GM10248 (cell line): ENCODE data around the gene NTRK1.

Experiments
- CTCF ChIA-PET: fragments of 300-600 bp; sonication (Branson Sonifier 250); formaldehyde crosslinking; extraction: SDS; loops from one replicate; lab custom pipeline; 2021; ENCODE audit warnings: antibody characterized with exemption; lab: Yijun Ruan, JAX
- POLR2A ChIA-PET: fragments of 350-650 bp; sonication (Branson Sonifier 250); formaldehyde crosslinking; extraction: SDS; loops from one replicate; lab custom pipeline; 2020; ENCODE audit warnings: antibody characterized with exemption; lab: Yijun Ruan, JAX
- DNase-seq: peaks from one replicate; pipeline ENCODE4 v3.0.0; 2012; ENCODE audit errors: extremely low spot score
- TF ChIP-seq, protein P1 (sequence below): IDR thresholded peaks from 2 replicates; pipeline ENCODE4 v1.5.1; 2012; ENCODE audit warnings: mild to moderate bottlenecking, low read depth; ENCODE audit errors: extremely low read depth, missing control alignments, control extremely low read depth

Gene NTRK1

DNA sequence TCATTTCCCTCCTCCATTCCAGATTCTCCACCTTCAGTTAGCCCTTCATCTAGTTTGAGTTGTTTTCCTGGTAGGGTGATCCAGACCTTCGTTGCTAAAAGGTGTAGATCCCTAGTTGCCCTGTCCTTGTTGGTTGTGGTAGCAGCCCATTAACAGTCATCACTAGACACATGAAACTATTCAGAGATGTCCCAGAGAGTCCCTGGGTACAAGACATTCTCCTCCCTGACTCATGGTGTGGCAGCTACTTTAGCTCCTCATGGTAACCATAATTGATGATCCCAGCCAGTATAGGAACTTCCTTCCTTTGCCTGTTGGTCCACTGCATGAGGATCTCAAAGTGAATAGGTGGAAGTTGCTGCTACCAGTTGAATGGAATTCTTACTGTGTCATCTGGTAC is 38.0 kb upstream of the NTRK1 start:
- TF ChIP-seq, protein P1, sequence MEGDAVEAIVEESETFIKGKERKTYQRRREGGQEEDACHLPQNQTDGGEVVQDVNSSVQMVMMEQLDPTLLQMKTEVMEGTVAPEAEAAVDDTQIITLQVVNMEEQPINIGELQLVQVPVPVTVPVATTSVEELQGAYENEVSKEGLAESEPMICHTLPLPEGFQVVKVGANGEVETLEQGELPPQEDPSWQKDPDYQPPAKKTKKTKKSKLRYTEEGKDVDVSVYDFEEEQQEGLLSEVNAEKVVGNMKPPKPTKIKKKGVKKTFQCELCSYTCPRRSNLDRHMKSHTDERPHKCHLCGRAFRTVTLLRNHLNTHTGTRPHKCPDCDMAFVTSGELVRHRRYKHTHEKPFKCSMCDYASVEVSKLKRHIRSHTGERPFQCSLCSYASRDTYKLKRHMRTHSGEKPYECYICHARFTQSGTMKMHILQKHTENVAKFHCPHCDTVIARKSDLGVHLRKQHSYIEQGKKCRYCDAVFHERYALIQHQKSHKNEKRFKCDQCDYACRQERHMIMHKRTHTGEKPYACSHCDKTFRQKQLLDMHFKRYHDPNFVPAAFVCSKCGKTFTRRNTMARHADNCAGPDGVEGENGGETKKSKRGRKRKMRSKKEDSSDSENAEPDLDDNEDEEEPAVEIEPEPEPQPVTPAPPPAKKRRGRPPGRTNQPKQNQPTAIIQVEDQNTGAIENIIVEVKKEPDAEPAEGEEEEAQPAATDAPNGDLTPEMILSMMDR, result no peak
- ChIA-PET CTCF (interaction anchor here (1.1 to 2.9 kb wide), 6 partner anchors 10 to 97 kb away, joined by 3 to 24 read pairs (median 6); partner anchors contain the start of gene INSRR), POLR2A (interaction anchor here (0.5 kb wide), 1 partner anchor 105 kb away, joined by 3 read pairs; no protein-coding TSS in a partner anchor)
- DNase-seq, result no peak

DNA sequence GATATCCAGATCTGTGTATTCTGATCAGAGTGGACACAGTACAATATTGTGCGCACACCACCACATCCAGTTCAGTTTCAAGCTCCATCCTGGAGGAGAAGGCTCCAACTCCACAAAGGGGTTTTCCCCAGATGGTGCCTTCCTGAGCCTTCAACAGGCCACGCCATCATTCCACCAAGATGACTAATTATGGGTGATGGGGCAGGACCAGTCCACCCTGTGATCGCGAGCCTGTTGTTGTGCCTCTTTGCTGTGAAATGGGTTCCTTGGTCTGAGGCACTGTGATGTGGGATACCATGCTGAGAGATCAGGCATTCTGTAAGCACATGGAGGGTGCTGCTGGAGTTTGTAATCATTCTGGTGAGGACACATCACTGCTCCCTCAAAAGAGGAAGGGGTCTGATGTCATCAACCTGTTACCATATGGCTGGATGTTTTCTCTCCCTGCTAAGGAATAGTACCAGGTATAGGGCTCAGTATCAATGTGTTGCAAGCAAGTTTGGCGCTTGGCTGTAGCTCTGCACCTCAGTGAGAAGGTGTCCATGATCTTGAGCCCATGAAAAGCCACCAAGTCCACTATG is 37.4 kb upstream of the NTRK1 start:
- ChIA-PET POLR2A (no interaction called here), CTCF (interaction anchor here (0.9 to 2.9 kb wide), 3 partner anchors 15 to 97 kb away, joined by 3 to 24 read pairs (median 4); no protein-coding TSS in a partner anchor)
- TF ChIP-seq, protein P1, result no peak
- no peak for DNase-seq

DNA sequence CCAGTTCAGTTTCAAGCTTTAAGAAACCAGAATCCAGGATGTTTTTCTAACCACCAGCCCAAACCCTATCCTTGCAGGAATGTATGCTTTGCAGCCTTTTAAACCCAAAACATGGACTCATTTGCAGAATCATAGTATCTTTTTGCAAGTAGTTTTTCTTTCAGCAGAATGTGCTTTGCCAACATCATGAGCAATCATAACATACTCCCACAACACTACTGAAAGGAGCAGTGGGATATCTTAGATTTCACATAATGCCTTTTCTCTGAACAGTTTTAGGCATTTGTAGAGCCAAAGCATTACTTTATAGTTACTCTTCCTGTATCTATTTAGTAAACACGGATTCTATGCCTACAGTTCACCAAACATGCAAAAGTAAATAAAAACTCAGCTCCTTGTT is 34.0 kb upstream of the NTRK1 start:
- CTCF ChIA-PET, result interaction anchor here (0.9 to 5.2 kb wide), 3 partner anchors 12 to 34 kb away, joined by 3 to 38 read pairs (median 9); partner anchors contain the start of genes INSRR and NTRK1
- POLR2A ChIA-PET, result no interaction called here
- TF ChIP-seq, protein P1, result no peak
- DNase-seq, result no peak

DNA sequence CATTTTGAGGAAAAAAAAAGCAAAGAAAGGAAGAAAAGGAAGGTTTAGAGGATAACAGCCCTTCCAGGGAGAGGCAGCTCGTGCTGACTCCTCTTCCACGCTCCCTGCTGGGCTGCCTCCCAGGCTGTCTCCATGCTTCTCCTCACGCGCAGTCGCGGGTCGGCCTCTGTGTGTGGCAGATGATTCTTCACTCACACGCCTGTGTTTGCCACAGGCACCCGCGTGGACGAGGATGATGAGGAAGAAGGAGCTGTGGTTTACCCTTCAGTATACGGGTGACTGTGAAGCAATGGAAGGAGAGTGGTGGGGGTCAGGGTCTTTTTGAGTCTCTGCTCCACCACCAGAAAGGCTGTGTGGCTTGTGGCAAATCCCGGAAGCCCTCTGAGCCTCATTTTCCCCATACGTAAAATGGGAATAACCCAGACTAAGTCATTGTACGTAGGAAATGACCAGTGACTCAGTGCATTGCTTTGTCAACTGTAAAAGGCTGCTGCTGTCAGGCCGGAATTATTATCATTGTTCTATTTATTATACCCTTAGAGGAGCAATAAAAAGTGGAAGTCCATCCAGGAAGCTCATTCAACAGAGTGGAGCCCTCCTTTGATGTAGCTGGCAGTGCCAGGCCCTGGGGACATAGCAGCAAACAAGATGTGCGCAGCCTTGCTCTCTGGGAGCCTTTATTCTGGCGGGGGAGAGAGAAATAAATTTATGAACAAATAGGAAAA is 32.1 kb upstream of the NTRK1 start:
- TF ChIP-seq, protein P1, result no peak
- POLR2A ChIA-PET, result no interaction called here
- no peak for DNase-seq
- CTCF ChIA-PET, result interaction anchor here (1.0 to 5.2 kb wide), 2 partner anchors 10 to 32 kb away, joined by 3 to 38 read pairs; partner anchors contain the start of gene NTRK1

DNA sequence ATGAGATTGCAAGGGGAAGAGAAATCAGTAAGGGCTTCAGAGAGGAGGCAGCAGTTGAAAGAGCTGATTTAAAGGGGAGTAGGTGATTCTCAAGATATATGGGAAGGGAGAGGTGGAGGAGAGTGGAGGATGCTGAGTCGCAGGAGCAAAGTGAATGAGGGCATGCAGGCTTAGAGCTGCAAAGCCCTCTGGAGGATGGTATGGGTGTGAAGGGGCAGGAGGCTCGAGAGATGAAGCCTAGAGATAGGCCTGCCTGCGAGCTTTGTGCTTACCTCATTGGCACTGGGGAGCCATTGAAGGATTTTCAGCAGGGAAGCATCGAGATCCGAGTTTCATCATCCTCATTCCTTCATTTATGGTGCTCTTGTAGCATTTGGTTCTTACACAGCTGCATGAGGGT is 28.2 kb upstream of the NTRK1 start:
- TF ChIP-seq, protein P1, result no peak
- CTCF ChIA-PET, result interaction anchor here (1.0 to 3.8 kb wide), 3 partner anchors 9 to 106 kb away, joined by 3 to 15 read pairs (median 3); partner anchors contain the start of gene NTRK1
- POLR2A ChIA-PET, result no interaction called here
- DNase-seq, result no peak

DNA sequence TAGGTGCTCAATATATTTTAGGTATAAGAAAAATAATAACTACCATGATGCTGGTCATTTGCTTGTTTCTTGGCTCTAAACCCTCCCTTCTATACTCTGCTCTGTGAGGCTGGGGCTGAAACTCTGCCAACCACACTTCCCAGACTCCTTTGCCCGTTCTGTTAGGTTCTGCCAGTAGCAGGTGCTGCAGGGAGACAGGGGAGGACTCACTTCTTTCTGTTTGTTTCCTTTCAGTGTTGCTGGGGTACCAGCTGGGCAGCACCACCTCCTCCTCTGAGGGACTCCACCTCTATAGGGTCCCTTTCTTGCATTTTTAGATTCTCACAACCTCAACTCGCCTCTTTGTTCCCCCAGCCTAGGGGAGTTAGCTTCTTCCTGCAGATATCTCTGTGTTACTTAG is 27.1 kb upstream of the NTRK1 start:
- ChIA-PET CTCF (interaction anchor here (0.8 to 3.8 kb wide), 5 partner anchors 25 to 174 kb away, joined by 3 to 15 read pairs (median 4); partner anchors contain the start of gene NTRK1), POLR2A (no interaction called here)
- TF ChIP-seq, protein P1, result no peak
- no peak for DNase-seq
